Measurements from ENCODE around the gene TRIM8.

TRIM8 gene

GRCh38 chr10:102610441-102610887, 33.8 kb upstream of the TRIM8 start:
- Mint-ChIP-seq H3K36me3 (peaks cover 6% of the 10 kb centered on the region), H3K4me3 (no peak overlapping the region), H3K27me3 (no peaks in the 10 kb centered on the region), H3K9me3 (no peaks in the 10 kb centered on the region), H3K27ac (no peak overlapping the region), H3K4me1 (peaks cover 9% of the 10 kb centered on the region)
- ATAC-seq = no peak

- peaks cover 3% of the 10 kb centered on the region for H3K36me3 Mint-ChIP-seq
- no peaks in the 10 kb centered on the region for H3K27me3 Mint-ChIP-seq
- no peaks in the 10 kb centered on the region for H3K9me3 Mint-ChIP-seq
- H3K4me1 Mint-ChIP-seq = peaks cover 9% of the 10 kb centered on the region
- H3K4me3 Mint-ChIP-seq = no peak overlapping the region
- no peak for ATAC-seq
- no peak overlapping the region for H3K27ac Mint-ChIP-seq
Observed at GRCh38 chr10:102611514-102612087, 32.7 kb upstream of the TRIM8 start.

- Mint-ChIP-seq H3K27me3 (no peaks in the 10 kb centered on the region), H3K27ac (no peak overlapping the region), H3K36me3 (peaks cover 14% of the 10 kb centered on the region), H3K4me1 (peaks cover 5% of the 10 kb centered on the region), H3K9me3 (no peaks in the 10 kb centered on the region), H3K4me3 (no peak overlapping the region)
- no peak for ATAC-seq
Observed at GRCh38 chr10:102612964-102613275, 31.4 kb upstream of the TRIM8 start.

GRCh38 chr10:102613286-102613685, 31.0 kb upstream of the TRIM8 start:
- H3K9me3 Mint-ChIP-seq = no peaks in the 10 kb centered on the region
- H3K27me3 Mint-ChIP-seq = no peaks in the 10 kb centered on the region
- H3K4me3 Mint-ChIP-seq = no peak overlapping the region
- H3K27ac Mint-ChIP-seq = no peak overlapping the region
- H3K4me1 Mint-ChIP-seq = peaks cover 2% of the 10 kb centered on the region
- no peak for ATAC-seq
- H3K36me3 Mint-ChIP-seq = peaks cover 18% of the 10 kb centered on the region

GRCh38 chr10:102613785-102614184, 30.5 kb upstream of the TRIM8 start:
- H3K27ac Mint-ChIP-seq = no peak overlapping the region
- no peak for ATAC-seq
- no peaks in the 10 kb centered on the region for H3K27me3 Mint-ChIP-seq
- H3K4me1 Mint-ChIP-seq = no peaks in the 10 kb centered on the region
- H3K36me3 Mint-ChIP-seq = peaks cover 22% of the 10 kb centered on the region
- no peak overlapping the region for H3K4me3 Mint-ChIP-seq
- H3K9me3 Mint-ChIP-seq = no peaks in the 10 kb centered on the region

- Mint-ChIP-seq H3K27me3 (no peaks in the 10 kb centered on the region), H3K36me3 (peaks cover 34% of the 10 kb centered on the region), H3K4me1 (no peaks in the 10 kb centered on the region), H3K27ac (no peak overlapping the region), H3K4me3 (no peak overlapping the region), H3K9me3 (no peaks in the 10 kb centered on the region)
- no peak for ATAC-seq
Observed at GRCh38 chr10:102614888-102615287, 29.4 kb upstream of the TRIM8 start.

GRCh38 chr10:102615361-102615760, 28.9 kb upstream of the TRIM8 start:
- Mint-ChIP-seq H3K4me1 (no peaks in the 10 kb centered on the region), H3K27ac (no peak overlapping the region), H3K9me3 (no peaks in the 10 kb centered on the region), H3K27me3 (no peaks in the 10 kb centered on the region), H3K36me3 (peaks cover 36% of the 10 kb centered on the region), H3K4me3 (no peak overlapping the region)
- no peak for ATAC-seq

GRCh38 chr10:102616066-102616770, 28.1 kb upstream of the TRIM8 start:
- Mint-ChIP-seq H3K27me3 (no peaks in the 10 kb centered on the region), H3K4me1 (no peaks in the 10 kb centered on the region), H3K4me3 (no peak overlapping the region), H3K9me3 (no peaks in the 10 kb centered on the region), H3K27ac (peak overlapping the region; percentile 64), H3K36me3 (peaks cover 36% of the 10 kb centered on the region)
- ATAC-seq = peak; percentile 88

- H3K27ac Mint-ChIP-seq = peak overlapping the region; percentile 64
Observed at GRCh38 chr10:102617041-102617440, 27.2 kb upstream of the TRIM8 start.

GRCh38 chr10:102617816-102618215, 26.5 kb upstream of the TRIM8 start:
- no peak overlapping the region for H3K27ac Mint-ChIP-seq
- H3K9me3 Mint-ChIP-seq = no peaks in the 10 kb centered on the region
- H3K4me1 Mint-ChIP-seq = no peaks in the 10 kb centered on the region
- ATAC-seq = no peak
- H3K36me3 Mint-ChIP-seq = peaks cover 36% of the 10 kb centered on the region
- H3K27me3 Mint-ChIP-seq = no peaks in the 10 kb centered on the region
- no peak overlapping the region for H3K4me3 Mint-ChIP-seq

More at GRCh38 chr10:102617041-102617440, 27.2 kb upstream of the TRIM8 start:
- no peak for ATAC-seq
- H3K4me3 Mint-ChIP-seq = no peak overlapping the region
- no peaks in the 10 kb centered on the region for H3K9me3 Mint-ChIP-seq
- no peaks in the 10 kb centered on the region for H3K4me1 Mint-ChIP-seq
- peaks cover 36% of the 10 kb centered on the region for H3K36me3 Mint-ChIP-seq
- H3K27me3 Mint-ChIP-seq = no peaks in the 10 kb centered on the region

- Mint-ChIP-seq H3K36me3 (peaks cover 36% of the 10 kb centered on the region), H3K4me1 (no peaks in the 10 kb centered on the region), H3K9me3 (no peaks in the 10 kb centered on the region), H3K4me3 (no peak overlapping the region), H3K27me3 (no peaks in the 10 kb centered on the region), H3K27ac (no peak overlapping the region)
- no peak for ATAC-seq
Observed at GRCh38 chr10:102619281-102619981, 24.8 kb upstream of the TRIM8 start.

GRCh38 chr10:102620138-102620590, 24.1 kb upstream of the TRIM8 start:
- Mint-ChIP-seq H3K9me3 (no peaks in the 10 kb centered on the region), H3K36me3 (peaks cover 36% of the 10 kb centered on the region), H3K27me3 (no peaks in the 10 kb centered on the region), H3K4me3 (no peak overlapping the region), H3K4me1 (peaks cover 6% of the 10 kb centered on the region), H3K27ac (no peak overlapping the region)
- no peak for ATAC-seq

- no peak for ATAC-seq
- Mint-ChIP-seq H3K27ac (no peak overlapping the region), H3K9me3 (no peaks in the 10 kb centered on the region), H3K36me3 (peaks cover 36% of the 10 kb centered on the region), H3K4me1 (peaks cover 12% of the 10 kb centered on the region), H3K4me3 (no peak overlapping the region), H3K27me3 (no peaks in the 10 kb centered on the region)
Observed at GRCh38 chr10:102620591-102621442, 23.5 kb upstream of the TRIM8 start.

GRCh38 chr10:102621443-102622325, 22.6 kb upstream of the TRIM8 start:
- H3K9me3 Mint-ChIP-seq = no peaks in the 10 kb centered on the region
- no peak overlapping the region for H3K27ac Mint-ChIP-seq
- H3K27me3 Mint-ChIP-seq = no peaks in the 10 kb centered on the region
- ATAC-seq = no peak
- peaks cover 18% of the 10 kb centered on the region for H3K4me1 Mint-ChIP-seq
- H3K4me3 Mint-ChIP-seq = no peak overlapping the region
- H3K36me3 Mint-ChIP-seq = peaks cover 34% of the 10 kb centered on the region

Data from stimulated activated memory B cell treated with anti-CD40 and anti-IgM and Interleukin-4, amounts not matched to agents 10 μg/mL and 1 μg/mL and 100 μg/mL, for 72 hours (primary cell).